Psoas muscle (tissue), 8 donors: ENCODE results near the gene MARCHF9. TPM values are rescaled to one million over a fixed set of nuclear protein-coding genes. Genes with fewer than 3 reads are reported as not detected.

Source experiments
- ATAC-seq, 4 donors: fragments of 200-7000 bp; cut with Tn5 transposase; one replicate each; pipeline ENCODE4 v1.9.1; 2020; ENCODE audit warnings: moderate library complexity in 3 of 4, mild to moderate bottlenecking in 2 of 4
- DNase-seq, 2 donors: peaks; one replicate each; pipeline ENCODE4 v3.0.0-alpha.2; 2020
- H3K27ac ChIP-seq: fragments of 200-600 bp; one replicate; pipeline ENCODE4 v1.8.0; 2022
- H3K27me3 ChIP-seq, 3 donors: fragments of 200-600 bp in 1 of 3; one replicate each; pipeline versions ENCODE4 v1.6.1 to v1.8.0; 2013 to 2022; ENCODE audit warnings: low read length in 2 of 3, mild to moderate bottlenecking in 2 of 3, moderate library complexity in 1 of 3; ENCODE audit not compliant: insufficient read depth in 3 of 3
- H3K36me3 ChIP-seq, 2 donors: fragments of 200-600 bp in 1 of 2; one replicate each; pipeline versions ENCODE4 v1.6.1 to v1.8.0; 2013 to 2022; ENCODE audit warnings: low read depth in 1 of 2, mild to moderate bottlenecking in 1 of 2, moderate library complexity in 1 of 2; ENCODE audit not compliant: insufficient read depth in 1 of 2
- H3K4me1 ChIP-seq: fragments of 200-600 bp; one replicate; pipeline ENCODE4 v1.8.0; 2022
- H3K4me3 ChIP-seq: fragments of 200-600 bp; one replicate; pipeline ENCODE4 v1.8.0; 2022; ENCODE audit warnings: mild to moderate bottlenecking
- H3K9me3 ChIP-seq: fragments of 200-600 bp; one replicate; pipeline ENCODE4 v1.8.0; 2022
- WGBS, 3 donors: extraction: QIAGEN DNeasy Blood & Tissue Kit; methylation state at CpG; one replicate each; pipeline versions ENCODE4 v1.1.6 to v1.1.7; 2013; 5-methylcytosine and 5-hydroxymethylcytosine counted together
- intact Hi-C, 2 donors: fragments of 100-400 bp; cut with DNase I; formaldehyde crosslinking; loops; one replicate each; pipeline versions ENCODE4 v1.11.0 to v1.14.2; 2022
- polyA plus RNA-seq, 3 donors: library from polyadenylated mRNA; stranded (reverse); fragments of 200-250 nt; gene quantifications; one replicate each; pipeline ENCODE4 v1.2.3, GENCODE V29; 2013
- total RNA-seq, 4 donors: library from RNA; stranded (reverse); fragmentation: NEBNext Ultra II Directional in 2 of 4; extraction: Animal tissue kit (Norgen Biotek cat#: 25700) in 2 of 4; gene quantifications; one replicate each; pipeline versions ENCODE4 v1.2.1 to v1.2.4, GENCODE V29; 2021 to 2023
- TF ChIP-seq, protein P1 (sequence below): fragments of 200-600 bp; IDR thresholded peaks from one replicate; pipeline ENCODE4 v1.8.0; 2022; ENCODE audit warnings: antibody characterized with exemption
- donor health status: healthy with polysubstance abuse.
- donor health status: DM: no; HTN: no; CAD: no; lungs with moderate emphysema.
- donor health status: Bipolar disorder and iron deficiency.
- donor health status: healthy.
- donor health status: DM: yes; HTN: yes; CAD: no.
- donor health status: DM: no; HTN: no; CAD: no.
- donor health status: DM: no; HTN: no; CAD: no.
- donor health status: DM: yes; HTN: yes; CAD: no.

MARCHF9 gene
- total and polyA plus RNA-seq, 7 donors: 5.7 to 9.4 (median 8.3) TPM

DNA sequence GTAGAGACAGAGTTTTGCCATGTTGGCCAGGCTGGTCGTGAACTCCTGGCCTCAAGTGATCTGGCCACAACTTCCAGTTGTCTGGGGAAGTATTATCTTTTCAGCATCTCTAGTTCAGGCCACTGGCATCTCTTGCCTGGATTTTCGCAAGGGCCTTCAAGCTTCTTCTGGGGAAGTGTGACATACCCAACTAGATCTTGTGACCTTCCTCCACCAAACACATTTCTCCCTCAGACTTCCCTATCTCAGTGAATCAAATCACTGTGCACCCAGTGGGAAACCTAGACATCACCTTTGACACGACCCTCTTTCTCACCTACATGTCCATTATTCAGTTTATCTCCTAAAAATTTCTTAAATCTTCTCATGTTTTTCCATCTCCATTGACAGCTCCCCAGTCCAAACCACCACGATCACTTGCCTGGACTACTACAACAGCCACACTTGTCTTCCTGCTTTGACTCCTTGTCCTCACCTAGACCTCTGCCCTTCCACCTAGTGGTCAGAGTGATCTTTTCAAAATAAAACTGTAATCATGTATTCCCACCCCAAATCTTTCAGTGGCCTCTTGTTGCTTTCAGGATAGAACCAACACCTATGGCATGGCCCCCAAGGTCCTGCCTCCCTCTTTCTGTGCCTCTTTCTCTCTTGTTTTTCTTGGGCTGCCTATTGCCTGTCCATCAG is 20.8 kb downstream of the MARCHF9 start:
- Histone ChIP-seq H3K27me3 (no peaks in the 10 kb centered on the region), H3K4me1 (peaks cover 6% of the 10 kb centered on the region), H3K9me3 (no peaks in the 10 kb centered on the region), H3K4me3 (no peak overlapping the region), H3K27ac (no peak overlapping the region), H3K36me3 (peaks cover 0 to 21% of the 10 kb centered on the region in 2 donors)
- no peak for DNase-seq
- intact Hi-C loops: no loop called here
- ATAC-seq: no peak
- TF ChIP-seq, protein P1, sequence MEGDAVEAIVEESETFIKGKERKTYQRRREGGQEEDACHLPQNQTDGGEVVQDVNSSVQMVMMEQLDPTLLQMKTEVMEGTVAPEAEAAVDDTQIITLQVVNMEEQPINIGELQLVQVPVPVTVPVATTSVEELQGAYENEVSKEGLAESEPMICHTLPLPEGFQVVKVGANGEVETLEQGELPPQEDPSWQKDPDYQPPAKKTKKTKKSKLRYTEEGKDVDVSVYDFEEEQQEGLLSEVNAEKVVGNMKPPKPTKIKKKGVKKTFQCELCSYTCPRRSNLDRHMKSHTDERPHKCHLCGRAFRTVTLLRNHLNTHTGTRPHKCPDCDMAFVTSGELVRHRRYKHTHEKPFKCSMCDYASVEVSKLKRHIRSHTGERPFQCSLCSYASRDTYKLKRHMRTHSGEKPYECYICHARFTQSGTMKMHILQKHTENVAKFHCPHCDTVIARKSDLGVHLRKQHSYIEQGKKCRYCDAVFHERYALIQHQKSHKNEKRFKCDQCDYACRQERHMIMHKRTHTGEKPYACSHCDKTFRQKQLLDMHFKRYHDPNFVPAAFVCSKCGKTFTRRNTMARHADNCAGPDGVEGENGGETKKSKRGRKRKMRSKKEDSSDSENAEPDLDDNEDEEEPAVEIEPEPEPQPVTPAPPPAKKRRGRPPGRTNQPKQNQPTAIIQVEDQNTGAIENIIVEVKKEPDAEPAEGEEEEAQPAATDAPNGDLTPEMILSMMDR: no peak
- WGBS, 3 donors: 74 to 86% (median 81%) methylated on average over 4 of the region's 4 CpGs

DNA sequence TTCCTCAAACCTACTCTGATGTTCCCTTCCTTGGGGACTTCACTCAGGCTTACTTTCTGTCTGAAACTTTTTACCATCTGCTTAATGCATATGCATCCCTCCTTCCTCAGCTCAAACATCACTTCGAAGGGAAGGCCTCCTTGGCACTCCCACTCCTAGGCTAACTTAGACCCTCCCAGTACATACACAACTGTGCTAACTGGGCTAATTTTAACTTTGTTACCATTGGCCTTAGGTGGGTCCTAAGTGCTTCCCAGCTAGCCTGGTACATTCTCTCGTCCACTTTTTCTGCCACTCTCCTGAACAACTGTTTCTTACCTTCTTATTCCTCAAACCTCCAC is 21.3 kb downstream of the MARCHF9 start:
- Histone ChIP-seq H3K36me3 (peaks cover 0 to 22% of the 10 kb centered on the region in 2 donors), H3K27ac (no peak overlapping the region), H3K4me1 (peaks cover 2% of the 10 kb centered on the region), H3K4me3 (no peak overlapping the region), H3K9me3 (no peaks in the 10 kb centered on the region), H3K27me3 (no peaks in the 10 kb centered on the region)
- DNase-seq: no peak
- TF ChIP-seq, protein P1: no peak
- intact Hi-C loops: no loop called here
- WGBS, 3 donors: 83 to 92% (median 90%) methylated on average over 2 of the region's 2 CpGs
- no peak for ATAC-seq

DNA sequence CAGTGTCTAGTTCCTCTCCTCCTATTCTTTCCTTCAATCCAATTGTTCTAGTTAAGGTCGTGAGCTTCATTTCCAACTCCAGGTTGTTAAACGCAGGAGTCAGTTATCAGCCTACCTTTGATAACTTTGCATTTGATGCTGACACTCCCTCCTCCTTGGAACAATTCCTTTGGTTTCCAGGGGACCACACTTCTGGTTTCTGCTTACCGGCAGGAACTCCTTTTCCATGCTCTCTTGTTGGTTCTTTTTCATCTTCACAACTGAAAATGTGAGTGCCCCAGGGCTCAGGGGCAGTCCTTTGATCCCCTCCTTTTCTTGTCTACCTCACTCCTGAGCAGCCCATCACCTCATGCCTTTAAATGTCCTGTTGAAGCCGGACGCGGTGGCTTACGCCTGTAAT is 22.5 kb downstream of the MARCHF9 start:
- ATAC-seq: no peak
- no peak for DNase-seq
- intact Hi-C loops: no loop called here
- Histone ChIP-seq H3K27ac (no peak overlapping the region), H3K4me3 (no peak overlapping the region), H3K36me3 (peaks cover 0 to 22% of the 10 kb centered on the region in 2 donors), H3K4me1 (peaks cover 3% of the 10 kb centered on the region), H3K9me3 (no peaks in the 10 kb centered on the region), H3K27me3 (no peaks in the 10 kb centered on the region)
- 84 to 89% (median 85%) methylated on average over 7 of the region's 7 CpGs for WGBS, 3 donors
- TF ChIP-seq, protein P1: no peak

DNA sequence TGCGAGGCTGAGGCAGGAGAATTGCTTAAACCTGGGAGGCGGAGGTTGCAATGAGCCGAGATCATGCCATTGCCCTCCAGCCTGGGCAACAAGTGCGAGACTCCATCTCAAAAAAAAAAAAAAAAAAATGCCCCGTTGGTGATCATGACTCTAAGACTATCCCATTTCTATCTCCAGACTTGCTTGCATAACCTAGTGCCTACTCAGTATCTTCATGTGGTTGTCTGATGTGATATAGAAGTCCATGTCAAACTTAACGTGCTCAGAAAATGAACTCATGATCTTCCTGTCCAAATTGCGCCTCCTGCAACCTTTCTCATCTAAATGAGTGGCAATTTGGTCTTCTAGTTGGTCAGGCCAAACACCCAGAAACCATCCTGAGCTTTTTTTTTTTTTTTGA is 23.0 kb downstream of the MARCHF9 start:
- Histone ChIP-seq H3K36me3 (peaks cover 0 to 22% of the 10 kb centered on the region in 2 donors), H3K27ac (no peak overlapping the region), H3K4me3 (no peak overlapping the region), H3K9me3 (no peaks in the 10 kb centered on the region), H3K4me1 (peaks cover 3% of the 10 kb centered on the region), H3K27me3 (no peaks in the 10 kb centered on the region)
- TF ChIP-seq, protein P1: no peak
- 93 to 96% (median 93%) methylated on average over 7 of the region's 7 CpGs for WGBS, 3 donors
- ATAC-seq (no peak), DNase-seq (no peak)
- intact Hi-C loops: no loop called here

DNA sequence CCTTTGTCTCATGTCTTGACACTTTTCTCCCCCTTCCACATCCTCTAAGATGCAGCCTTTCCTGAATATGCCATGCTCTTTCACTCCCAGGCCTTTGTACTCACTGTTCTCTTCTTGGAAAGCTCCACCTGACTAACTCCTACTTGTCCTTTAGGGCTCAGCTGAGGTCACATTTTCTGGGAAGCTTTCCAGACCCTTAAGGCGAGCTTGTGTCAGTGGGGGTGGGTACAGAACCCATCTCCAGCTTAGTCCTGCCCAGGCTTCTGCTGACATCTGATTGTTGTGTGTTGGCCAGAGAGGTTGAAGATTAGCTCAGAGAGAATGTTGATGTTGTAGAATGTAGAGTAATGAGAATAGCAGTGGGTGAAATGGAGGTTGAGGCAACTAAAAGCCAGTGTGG is 24.8 kb downstream of the MARCHF9 start:
- no peaks in the 10 kb centered on the region for H3K9me3 ChIP-seq
- H3K4me1 ChIP-seq: peaks cover 17% of the 10 kb centered on the region
- DNase-seq (no peak), ATAC-seq (no peak)
- WGBS, 3 donors: 32 to 68% (median 40%) methylated on average over 1 of the region's 1 CpG
- no peak overlapping the region for H3K27ac ChIP-seq
- no peak overlapping the region for H3K4me3 ChIP-seq
- H3K36me3 ChIP-seq: peaks cover 0 to 32% of the 10 kb centered on the region in 2 donors
- TF ChIP-seq, protein P1: no peak
- H3K27me3 ChIP-seq: no peaks in the 10 kb centered on the region
- intact Hi-C loops: no loop called here
